NCI-H226 (cell line): ENCODE measurements around the gene FMOD.
"Not testable (repeated sequence)": the region's sequence is repeated elsewhere in the genome, so short reads cannot be mapped to it uniquely, and the experiment has no call there.

ENCODE experiments used
- DNase-seq: peaks from one replicate; pipeline ENCODE4 v3.0.0-alpha.2; 2015

The FMOD gene

GRCh38 chr1:203304919-203305808 lies 45.8 kb downstream of the FMOD start, which contains the start of gene BTG2:
Gene BTG2 (plus strand): TSS chr1:203305519. CDS start chr1:203305607, 88 bp downstream.
- peak; percentile 80 for DNase-seq

- DNase-seq = no peak
These were observed 46.5 kb downstream of the FMOD start for GRCh38 chr1:203304391-203304918.

GRCh38 chr1:203302894-203303293 lies 48.0 kb downstream of the FMOD start:
- DNase-seq = no peak

- DNase-seq = no peak
These were observed 48.5 kb downstream of the FMOD start for GRCh38 chr1:203302456-203302855.

- DNase-seq = no peak
These were observed 49.6 kb downstream of the FMOD start for GRCh38 chr1:203301331-203301668.

GRCh38 chr1:203300441-203301330 lies 50.2 kb downstream of the FMOD start:
- no peak for DNase-seq

- not testable (repeated sequence) for DNase-seq
These were observed 51.0 kb downstream of the FMOD start for GRCh38 chr1:203299719-203300429.

- DNase-seq = no peak
These were observed 51.8 kb downstream of the FMOD start for GRCh38 chr1:203299169-203299568.

- DNase-seq = no peak
These were observed 54.4 kb downstream of the FMOD start for GRCh38 chr1:203296460-203297073.

GRCh38 chr1:203295796-203296195 lies 55.1 kb downstream of the FMOD start:
- DNase-seq = no peak

- no peak for DNase-seq
These were observed 59.5 kb downstream of the FMOD start for GRCh38 chr1:203291201-203292096.
